H1 (cell line): ENCODE measurements around the gene TINAGL1. TPM values are rescaled to one million over a fixed set of nuclear protein-coding genes. Genes with fewer than 3 reads are reported as not detected.

Source experiments
- CTCF ChIA-PET: fragments of 300-600 bp; sonication (Branson Sonifier 250); formaldehyde crosslinking; loops from one replicate; lab custom pipeline; 2021; ENCODE audit not compliant: partially characterized antibody; lab: Charles Lee
- POLR2A ChIA-PET: fragments of 300-600 bp; sonication (Branson Sonifier 250); formaldehyde crosslinking; loops from one replicate; lab custom pipeline; 2021; ENCODE audit warnings: inconsistent platforms; ENCODE audit not compliant: partially characterized antibody; lab: Charles Lee
- DNase-seq, 2 experiments: peaks; one replicate each; pipeline versions ENCODE4 v3.0.0 to v3.0.0-alpha.2; 2010 to 2022; ENCODE audit warnings: low spot score in 2 of 2, low read depth in 1 of 2, mixed read lengths in 1 of 2
- FAIRE-seq: peaks from 2 replicates; lab custom pipeline; 2011; peaks lifted over from hg19 to GRCh38; lab: Jason Lieb, UNC
- H2AFZ ChIP-seq: 2 replicates; pipeline ENCODE4 v1.8.1; 2012; ENCODE audit warnings: low read length, inconsistent platforms
- H2AK5ac ChIP-seq: 2 replicates; pipeline ENCODE4 v1.6.1; 2013; ENCODE audit warnings: low read depth, low read length
- H2BK120ac ChIP-seq: replicated peaks from 2 replicates; pipeline ENCODE3; 2013; ENCODE audit warnings: low read depth, low read length, inconsistent platforms
- H2BK12ac ChIP-seq: 2 replicates; pipeline ENCODE4 v1.6.1; 2013; ENCODE audit warnings: low read depth, low read length
- H2BK15ac ChIP-seq: 2 replicates; pipeline ENCODE4 v1.6.1; 2013; ENCODE audit warnings: low read length
- H2BK20ac ChIP-seq: 2 replicates; pipeline ENCODE4 v1.6.1; 2013; ENCODE audit warnings: low read length
- H2BK5ac ChIP-seq: 2 replicates; pipeline ENCODE4 v1.6.1; 2013; ENCODE audit warnings: low read depth, low read length
- H3K14ac ChIP-seq: 2 replicates; pipeline ENCODE4 v1.6.1; 2013; ENCODE audit warnings: inconsistent platforms; ENCODE audit not compliant: insufficient read length
- H3K18ac ChIP-seq: 2 replicates; pipeline ENCODE4 v1.6.1; 2013; ENCODE audit warnings: low read length; ENCODE audit errors: extremely low read depth
- H3K23ac ChIP-seq: 2 replicates; pipeline ENCODE4 v1.6.1; 2013; ENCODE audit warnings: inconsistent platforms; ENCODE audit not compliant: insufficient read length
- H3K23me2 ChIP-seq: 2 replicates; pipeline ENCODE4 v1.6.1; 2013; ENCODE audit warnings: low read depth, low read length
- H3K27ac ChIP-seq: 2 replicates; pipeline ENCODE4 v1.6.1; 2011; ENCODE audit warnings: low read depth, low read length, inconsistent platforms
- H3K27me3 ChIP-seq, 4 experiments: replicated peaks in 1 of 4; 1 replicate in 1 of 4; 2 replicates in 3 of 4; pipeline versions ENCODE4 v1.6.1 to v1.8.1; 2011 to 2013; ENCODE audit warnings: low read length in 3 of 4, mild to moderate bottlenecking in 3 of 4, inconsistent platforms in 2 of 4, mixed read lengths in 2 of 4, moderate library complexity in 1 of 4; ENCODE audit not compliant: control insufficient read depth in 3 of 4, insufficient read depth in 3 of 4; ENCODE audit errors: extremely low read depth in 1 of 4
- H3K36me3 ChIP-seq, 4 experiments: 2 replicates each; pipeline versions ENCODE4 v1.6.1 to v1.8.1; 2011 to 2013; ENCODE audit warnings: mild to moderate bottlenecking in 4 of 4, low read length in 3 of 4, moderate library complexity in 2 of 4, control low read depth in 1 of 4, inconsistent platforms in 1 of 4; ENCODE audit not compliant: insufficient read depth in 4 of 4, control insufficient read depth in 2 of 4
- H3K4ac ChIP-seq: replicated peaks from 2 replicates; pipeline ENCODE3; 2013; ENCODE audit warnings: low read length, low read depth, mixed read lengths, inconsistent platforms; ENCODE audit not compliant: insufficient read length
- H3K4me1 ChIP-seq, 4 experiments: replicated peaks in 1 of 4; 1 replicate in 1 of 4; 2 replicates in 3 of 4; pipeline versions ENCODE4 v1.6.1 to v1.8.1; 2011 to 2013; ENCODE audit warnings: low read length in 3 of 4, inconsistent platforms in 2 of 4, mixed read lengths in 1 of 4; ENCODE audit not compliant: insufficient read depth in 4 of 4, control insufficient read depth in 3 of 4
- H3K4me2 ChIP-seq, 2 experiments: 2 replicates each; pipeline versions ENCODE4 v1.6.1 to v1.8.1; 2011 to 2013; ENCODE audit warnings: low read depth in 2 of 2, low read length in 2 of 2, control low read depth in 1 of 2, inconsistent platforms in 1 of 2, mild to moderate bottlenecking in 1 of 2; ENCODE audit not compliant: insufficient read depth in 1 of 2
- H3K4me3 ChIP-seq, 4 experiments: fragments of 200-600, 300-600 bp in 1 of 4; sonication (generic), shearing (Covaris generic), sonication (Bioruptor Twin) in 1 of 4; 2 replicates each; pipeline versions ENCODE4 v1.5.1 to v1.8.1; 2011 to 2016; ENCODE audit warnings: low read length in 4 of 4, low read depth in 3 of 4, control low read depth in 2 of 4, inconsistent platforms in 2 of 4, mild to moderate bottlenecking in 2 of 4, mixed read lengths in 1 of 4, moderate library complexity in 1 of 4; ENCODE audit not compliant: insufficient read depth in 2 of 4; ENCODE audit errors: extremely low read depth in 1 of 4
- H3K56ac ChIP-seq: replicated peaks from 2 replicates; pipeline ENCODE3; 2013; ENCODE audit warnings: low read depth, mild to moderate bottlenecking, mixed read lengths, low read length, inconsistent platforms; ENCODE audit not compliant: insufficient read length
- H3K79me1 ChIP-seq: 2 replicates; pipeline ENCODE4 v1.6.1; 2013; ENCODE audit warnings: low read depth, low read length, control low read depth
- H3K79me2 ChIP-seq, 2 experiments: 2 replicates each; pipeline versions ENCODE4 v1.6.1 to v1.8.1; 2012 to 2013; ENCODE audit warnings: low read length in 2 of 2, mild to moderate bottlenecking in 2 of 2, inconsistent platforms in 1 of 2; ENCODE audit not compliant: insufficient read depth in 2 of 2, control insufficient read depth in 1 of 2
- H3K9ac ChIP-seq, 4 experiments: replicated peaks in 1 of 4; 1 replicate in 1 of 4; 2 replicates in 3 of 4; pipeline versions ENCODE4 v1.6.1 to v1.8.1; 2011 to 2013; ENCODE audit warnings: low read depth in 3 of 4, low read length in 3 of 4, control low read depth in 2 of 4, mild to moderate bottlenecking in 2 of 4, moderate library complexity in 2 of 4, inconsistent platforms in 1 of 4; ENCODE audit errors: extremely low read depth in 1 of 4
- H3K9me3 ChIP-seq, 2 experiments: 2 replicates each; pipeline versions ENCODE4 v1.6.1 to v1.8.1; 2012 to 2013; ENCODE audit warnings: mild to moderate bottlenecking in 2 of 2, moderate library complexity in 2 of 2, control low read depth in 1 of 2, inconsistent platforms in 1 of 2, low read depth in 1 of 2, low read length in 1 of 2, mixed read lengths in 1 of 2; ENCODE audit not compliant: insufficient read depth in 2 of 2
- H4K20me1 ChIP-seq, 2 experiments: replicated peaks in 1 of 2; 2 replicates each; pipeline versions ENCODE3 to v1.8.1; 2011 to 2013; ENCODE audit warnings: inconsistent platforms in 2 of 2, low read length in 2 of 2, mild to moderate bottlenecking in 1 of 2; ENCODE audit not compliant: insufficient read depth in 2 of 2, control insufficient read depth in 1 of 2
- H4K5ac ChIP-seq: 2 replicates; pipeline ENCODE4 v1.6.1; 2013; ENCODE audit warnings: low read length, low read depth, mixed read lengths, inconsistent platforms; ENCODE audit not compliant: insufficient read length
- H4K8ac ChIP-seq: 2 replicates; pipeline ENCODE4 v1.8.0; 2013; ENCODE audit warnings: mild to moderate bottlenecking, moderate library complexity, low read length, inconsistent platforms; ENCODE audit not compliant: insufficient read depth; ENCODE audit errors: extremely low read depth
- H4K91ac ChIP-seq: replicated peaks from 2 replicates; pipeline ENCODE3; 2013; ENCODE audit warnings: low read length, mixed read lengths, inconsistent platforms; ENCODE audit not compliant: insufficient read length
- ASH2L ChIP-seq: fragments of 200-600, 300-600 bp; sonication (generic); IDR thresholded peaks from one replicate; pipeline ENCODE4 v1.7.1; 2017; ENCODE audit warnings: low read length
- NRF1 ChIP-seq: IDR thresholded peaks from 2 replicates; pipeline ENCODE4 v1.6.1; 2011; ENCODE audit warnings: mild to moderate bottlenecking, low read depth, low read length, improper control_type of control experiment
- RFX5 ChIP-seq: IDR thresholded peaks from 2 replicates; pipeline ENCODE4 v1.6.1; 2011; ENCODE audit warnings: low read depth, low read length, improper control_type of control experiment, borderline replicate concordance
- YY1 ChIP-seq: IDR thresholded peaks from 2 replicates; pipeline ENCODE4 v1.6.1; 2011; ENCODE audit warnings: low read depth, mild to moderate bottlenecking, low read length
- ZNF274 ChIP-seq: IDR thresholded peaks from 2 replicates; pipeline ENCODE4 v1.7.0; 2012; ENCODE audit warnings: low read length, borderline replicate concordance; ENCODE audit errors: extremely low read depth
- WGBS, 2 experiments: shearing (Covaris generic) in 1 of 2; methylation state at CpG; one replicate each; pipeline versions ENCODE4 v1.1.6 to v1.1.7; 2013 to 2015; ENCODE audit warnings: low lambda C conversion rate in 2 of 2, mixed read lengths in 2 of 2, inconsistent platforms in 1 of 2, low coverage in 1 of 2, missing lambda C conversion rate in 1 of 2; ENCODE audit not compliant: insufficient replicate concordance in 2 of 2, insufficient coverage in 1 of 2, insufficient read length in 1 of 2; ENCODE audit errors: extremely low coverage in 1 of 2, missing lambda C conversion rate in 1 of 2; 5-methylcytosine and 5-hydroxymethylcytosine counted together
- polyA plus RNA-seq, 7 experiments: library from polyadenylated mRNA; depleted of rRNA in 3 of 7; stranded (reverse) in 5 of 7; unstranded in 2 of 7; fragments of >200 nt in 5 of 7; fragments of 200-250 nt in 2 of 7; gene quantifications; 1 replicate in 5 of 7; 2 replicates in 1 of 7; 4 replicates in 1 of 7; pipeline versions ENCODE4 v1.2.1 to v1.2.3, GENCODE V29; 2011 to 2013; ENCODE audit warnings: missing spikeins in 2 of 7, mixed read lengths in 2 of 7
- total RNA-seq: library from RNA; stranded (reverse); fragmentation: NEBNext Ultra II Directional; extraction: Animal tissue kit (Norgen Biotek cat#: 25700); gene quantifications from 2 replicates; pipeline ENCODE4 v1.2.1, GENCODE V29; 2021
- TF ChIP-seq, protein P1 (sequence below), 3 experiments: IDR thresholded peaks; 1 replicate in 2 of 3; 2 replicates in 1 of 3; pipeline versions ENCODE4 v1.5.1 to v1.6.1; 2011; ENCODE audit warnings: low read length in 3 of 3, mild to moderate bottlenecking in 3 of 3, inconsistent platforms in 2 of 3, low read depth in 1 of 3, moderate library complexity in 1 of 3; ENCODE audit not compliant: insufficient read depth in 1 of 3; ENCODE audit errors: control extremely low read depth in 1 of 3

Gene TINAGL1
- total and polyA plus RNA-seq, 2 of the 8 experiments (the other 6 are each of a cell fraction or from before 2014, with no cell fraction given), result 11.2 to 21.7 TPM

DNA sequence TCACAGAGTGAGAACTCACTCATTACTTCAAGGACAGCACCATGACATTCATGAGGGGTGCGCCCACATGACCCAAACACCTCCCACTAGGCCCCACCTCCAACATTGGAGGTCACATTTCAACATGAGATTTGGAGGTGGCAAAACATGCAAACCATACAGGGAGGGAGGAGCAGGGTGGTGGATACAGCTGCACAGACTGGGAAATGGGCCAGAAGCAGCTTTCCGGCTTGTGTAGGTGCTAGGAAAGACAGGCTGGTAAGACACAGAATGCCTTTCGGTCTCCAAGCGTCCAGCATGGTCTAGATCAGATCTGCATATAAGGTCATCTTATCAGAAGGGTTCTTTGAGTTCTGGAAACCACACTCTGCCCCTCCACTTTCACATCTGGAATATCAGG, 35.1 kb upstream of the TINAGL1 start:
- Histone ChIP-seq H3K79me1 (no peaks in the 10 kb centered on the region), H3K18ac (no peak overlapping the region), H3K79me2 (no peaks in the 10 kb centered on the region), H2BK12ac (no peak overlapping the region), H3K23me2 (peaks cover 8% of the 10 kb centered on the region; the same call in 1 of the 2 replicates), H2BK20ac (no peak overlapping the region), H2BK15ac (no peak overlapping the region), H3K4ac (no peak overlapping the region), H3K27me3 (no peaks in the 10 kb centered on the region; a peak in 1 of 7 replicates), H3K4me2 (no peak overlapping the region), H3K4me1 (no peaks in the 10 kb centered on the region; a peak in 1 of 7 replicates), H4K91ac (no peak overlapping the region), H3K4me3 (no peak overlapping the region), H3K23ac (no peak overlapping the region), H4K20me1 (peaks cover 0 to 2% of the 10 kb centered on the region in 2 experiments), H2AK5ac (no peak overlapping the region), H4K8ac (no peak overlapping the region), H3K27ac (no peak overlapping the region), H2AFZ (no peak overlapping the region), H3K14ac (no peak overlapping the region), H2BK120ac (no peak overlapping the region), H3K9me3 (peaks cover 0 to 9% of the 10 kb centered on the region in 2 experiments; a peak in 1 of 4 replicates), H3K9ac (no peak overlapping the region), H2BK5ac (no peak overlapping the region), H3K36me3 (no peaks in the 10 kb centered on the region), H3K56ac (no peak overlapping the region), H4K5ac (no peak overlapping the region)
- FAIRE-seq, result no peak
- WGBS, 2 experiments, result 93% methylated on average over 4 of the region's 4 CpGs; no CpG with 5 or more reads in 1 of the 2 experiments
- ChIA-PET CTCF (interaction anchor here (0.6 to 6.5 kb wide), 4 partner anchors 8 to 119 kb away, joined by 3 to 43 read pairs (median 8); no protein-coding TSS in a partner anchor), POLR2A (no interaction called here)
- TF ChIP-seq, protein P1, sequence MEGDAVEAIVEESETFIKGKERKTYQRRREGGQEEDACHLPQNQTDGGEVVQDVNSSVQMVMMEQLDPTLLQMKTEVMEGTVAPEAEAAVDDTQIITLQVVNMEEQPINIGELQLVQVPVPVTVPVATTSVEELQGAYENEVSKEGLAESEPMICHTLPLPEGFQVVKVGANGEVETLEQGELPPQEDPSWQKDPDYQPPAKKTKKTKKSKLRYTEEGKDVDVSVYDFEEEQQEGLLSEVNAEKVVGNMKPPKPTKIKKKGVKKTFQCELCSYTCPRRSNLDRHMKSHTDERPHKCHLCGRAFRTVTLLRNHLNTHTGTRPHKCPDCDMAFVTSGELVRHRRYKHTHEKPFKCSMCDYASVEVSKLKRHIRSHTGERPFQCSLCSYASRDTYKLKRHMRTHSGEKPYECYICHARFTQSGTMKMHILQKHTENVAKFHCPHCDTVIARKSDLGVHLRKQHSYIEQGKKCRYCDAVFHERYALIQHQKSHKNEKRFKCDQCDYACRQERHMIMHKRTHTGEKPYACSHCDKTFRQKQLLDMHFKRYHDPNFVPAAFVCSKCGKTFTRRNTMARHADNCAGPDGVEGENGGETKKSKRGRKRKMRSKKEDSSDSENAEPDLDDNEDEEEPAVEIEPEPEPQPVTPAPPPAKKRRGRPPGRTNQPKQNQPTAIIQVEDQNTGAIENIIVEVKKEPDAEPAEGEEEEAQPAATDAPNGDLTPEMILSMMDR (IDR thresholded peaks at IDR 0.05; ENCODE audit: control extremely low read depth in 1 of 3, insufficient read depth in 1 of 3, low read depth in 1 of 3, low read length in 3 of 3), result no peak
- TF ChIP-seq YY1 (no peak), NRF1 (no peak), ZNF274 (no peak), ASH2L (no peak), RFX5 (no peak)
- no peak for DNase-seq
